Retina (tissue), 1 donor: ENCODE measurements around the gene ASS1.

Experiments
- DNase-seq: peaks from one replicate; pipeline ENCODE4 v3.0.0-alpha.2; 2016

The ASS1 gene

DNA sequence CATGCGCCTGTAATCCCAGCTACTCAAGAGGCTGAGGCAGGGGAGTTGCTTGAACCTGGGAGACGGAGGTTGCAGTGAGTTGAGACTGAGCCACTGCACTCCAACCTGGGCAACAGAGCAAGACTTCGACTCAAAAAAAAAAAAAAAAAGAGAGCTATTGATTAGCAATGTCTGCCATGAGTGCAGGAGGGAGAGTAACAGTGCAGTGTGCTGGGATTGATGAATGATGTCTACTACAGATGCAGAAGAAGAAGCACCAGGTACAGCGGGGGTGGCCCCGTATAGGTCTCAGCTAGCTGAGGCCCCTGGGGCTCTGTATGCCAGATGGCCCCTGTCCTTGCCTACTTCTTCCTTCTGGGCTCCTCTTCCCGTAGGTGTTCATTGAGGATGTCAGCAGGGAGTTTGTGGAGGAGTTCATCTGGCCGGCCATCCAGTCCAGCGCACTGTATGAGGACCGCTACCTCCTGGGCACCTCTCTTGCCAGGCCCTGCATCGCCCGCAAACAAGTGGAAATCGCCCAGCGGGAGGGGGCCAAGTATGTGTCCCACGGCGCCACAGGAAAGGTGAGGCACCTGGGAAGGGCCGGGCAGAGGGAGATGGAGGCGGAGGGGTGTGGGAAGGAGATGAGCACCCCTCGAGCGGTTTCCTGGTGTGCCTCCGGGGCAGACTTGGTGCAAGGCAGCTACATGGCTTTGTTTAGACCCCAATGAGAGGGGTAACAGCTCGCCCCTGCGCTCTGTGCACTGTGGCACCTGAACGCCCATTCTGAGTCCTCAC lies 13.5 kb downstream of the ASS1 start:
- DNase-seq, result no peak

DNA sequence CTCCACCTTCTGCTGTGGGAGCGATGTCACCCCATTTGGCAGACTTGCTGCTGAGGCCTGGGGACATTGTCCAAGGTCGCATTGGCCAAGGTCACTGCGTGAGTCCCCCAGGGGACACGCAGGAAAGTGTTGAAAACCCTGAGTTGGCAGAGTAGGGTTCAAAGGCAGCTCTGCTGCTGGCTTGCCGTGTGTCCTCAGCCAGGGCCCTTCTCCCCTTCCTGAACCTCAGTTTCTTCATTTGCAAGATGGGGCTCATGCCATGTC lies 14.0 kb downstream of the ASS1 start:
- DNase-seq, result no peak

GRCh38 chr9:130459151-130459550 lies 14.4 kb downstream of the ASS1 start:
- DNase-seq, result no peak

- DNase-seq, result no peak
Measured at GRCh38 chr9:130459941-130460669, 15.3 kb downstream of the ASS1 start.

DNA sequence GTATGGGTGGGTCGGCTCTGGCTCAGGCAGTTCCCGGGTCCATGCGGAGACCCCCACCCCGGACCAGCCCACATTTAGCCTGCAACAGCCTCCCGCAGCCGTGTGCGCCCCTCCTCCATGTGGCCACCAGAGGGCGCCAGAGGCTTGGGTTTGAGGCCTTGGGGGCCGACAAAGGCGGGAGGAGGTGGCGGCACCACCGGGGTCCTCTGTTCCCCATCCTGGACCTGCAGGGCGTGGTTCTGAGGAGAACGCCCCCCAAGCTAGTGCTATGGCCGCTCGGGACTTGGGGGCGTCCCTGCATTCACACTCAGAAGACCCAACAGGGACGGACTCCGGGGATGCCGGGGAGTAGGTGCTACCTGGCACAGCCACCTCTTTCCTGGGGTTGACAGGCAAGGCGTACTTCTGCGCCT lies 16.5 kb downstream of the ASS1 start:
- peak; percentile 85 for DNase-seq

- no peak for DNase-seq
Measured at GRCh38 chr9:130461731-130462130, 17.0 kb downstream of the ASS1 start.

DNA sequence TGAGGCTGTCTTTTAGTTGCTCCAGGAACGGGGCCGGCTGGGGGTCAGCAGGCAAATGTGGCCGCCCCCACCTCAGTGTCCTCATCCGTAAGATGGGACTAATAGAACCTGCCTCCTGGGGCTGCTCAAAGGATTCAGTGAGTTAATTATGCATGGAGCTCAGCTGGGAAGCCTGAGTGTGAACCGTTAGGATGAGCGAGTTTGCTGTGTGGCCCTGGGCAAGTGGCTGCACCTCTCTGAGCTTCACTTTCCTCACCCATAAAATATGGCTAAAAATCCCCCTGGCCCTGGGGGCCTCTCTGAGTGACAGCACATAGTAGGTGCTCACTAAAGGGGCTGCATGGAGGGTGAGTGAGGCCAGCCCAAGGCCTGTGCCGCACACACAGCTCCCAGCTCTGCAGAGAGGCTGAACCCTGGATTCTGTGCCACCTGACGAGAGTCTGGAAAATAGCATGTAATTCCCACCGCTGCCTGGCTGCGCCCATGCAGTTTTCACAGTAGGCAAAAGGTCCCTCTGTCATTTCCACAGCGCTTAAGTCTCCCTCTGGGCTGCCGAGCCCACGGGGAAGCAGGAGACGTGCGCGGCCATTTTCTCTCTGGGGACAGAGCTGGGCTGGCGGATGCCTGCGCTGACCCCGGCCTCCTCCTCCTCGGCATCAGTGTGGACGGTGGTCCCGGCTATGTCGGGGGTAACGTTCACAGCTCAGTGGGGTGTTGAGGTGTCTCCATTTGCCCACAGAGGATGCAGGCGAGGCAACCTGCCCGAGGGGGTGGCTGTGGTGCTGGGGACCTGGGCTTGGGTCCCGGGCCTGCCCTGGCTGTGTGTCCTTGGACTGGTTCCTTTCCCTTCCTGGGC lies 18.2 kb downstream of the ASS1 start:
- no peak for DNase-seq

DNA sequence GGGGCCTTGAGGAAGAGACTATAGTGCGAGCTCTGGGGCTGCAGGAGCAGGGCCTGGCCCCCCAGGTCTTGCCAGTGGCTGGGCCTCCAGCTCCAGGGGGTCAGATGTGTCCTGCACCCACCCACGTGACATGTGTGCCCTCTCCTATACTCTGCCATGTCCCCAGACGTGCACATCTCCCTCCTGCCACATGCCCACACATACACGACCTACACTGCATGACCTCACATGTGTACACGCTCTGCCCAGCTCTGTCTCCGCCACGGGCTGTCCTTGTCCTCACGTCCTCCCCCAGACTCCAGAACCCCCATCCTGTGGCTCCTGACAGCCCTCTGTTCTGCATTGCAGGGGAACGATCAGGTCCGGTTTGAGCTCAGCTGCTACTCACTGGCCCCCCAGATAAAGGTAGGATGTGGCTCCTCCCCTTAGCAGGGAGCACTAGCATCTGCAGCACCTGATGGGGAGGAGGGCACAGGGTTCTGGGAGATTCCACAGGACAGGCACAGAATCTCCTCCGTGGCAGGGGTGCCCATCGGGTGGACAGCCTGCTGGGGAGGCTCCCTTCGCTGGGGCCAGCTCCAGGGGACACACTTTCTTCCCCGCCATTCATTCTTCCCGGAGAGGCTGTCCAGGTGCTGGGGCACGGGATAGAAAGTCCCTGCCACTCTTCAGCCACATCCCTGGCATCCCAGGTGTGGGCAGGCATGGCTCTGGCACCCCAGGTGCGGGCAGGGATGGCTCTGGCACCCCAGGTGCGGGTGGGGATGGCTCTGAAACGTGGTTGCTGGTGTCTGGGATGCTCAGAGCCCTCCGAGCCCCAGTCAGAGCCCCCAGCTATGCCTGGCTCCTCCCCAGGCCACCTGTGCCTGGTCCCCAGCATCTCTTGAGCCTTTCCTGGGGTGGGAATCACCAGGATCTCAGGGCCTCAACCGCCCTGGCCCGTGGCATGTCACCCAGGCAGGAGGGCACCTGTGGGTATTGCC lies 19.3 kb downstream of the ASS1 start:
- DNase-seq, result no peak

- DNase-seq, result peak; percentile 56
Measured at GRCh38 chr9:130465383-130466096, 20.8 kb downstream of the ASS1 start.

DNA sequence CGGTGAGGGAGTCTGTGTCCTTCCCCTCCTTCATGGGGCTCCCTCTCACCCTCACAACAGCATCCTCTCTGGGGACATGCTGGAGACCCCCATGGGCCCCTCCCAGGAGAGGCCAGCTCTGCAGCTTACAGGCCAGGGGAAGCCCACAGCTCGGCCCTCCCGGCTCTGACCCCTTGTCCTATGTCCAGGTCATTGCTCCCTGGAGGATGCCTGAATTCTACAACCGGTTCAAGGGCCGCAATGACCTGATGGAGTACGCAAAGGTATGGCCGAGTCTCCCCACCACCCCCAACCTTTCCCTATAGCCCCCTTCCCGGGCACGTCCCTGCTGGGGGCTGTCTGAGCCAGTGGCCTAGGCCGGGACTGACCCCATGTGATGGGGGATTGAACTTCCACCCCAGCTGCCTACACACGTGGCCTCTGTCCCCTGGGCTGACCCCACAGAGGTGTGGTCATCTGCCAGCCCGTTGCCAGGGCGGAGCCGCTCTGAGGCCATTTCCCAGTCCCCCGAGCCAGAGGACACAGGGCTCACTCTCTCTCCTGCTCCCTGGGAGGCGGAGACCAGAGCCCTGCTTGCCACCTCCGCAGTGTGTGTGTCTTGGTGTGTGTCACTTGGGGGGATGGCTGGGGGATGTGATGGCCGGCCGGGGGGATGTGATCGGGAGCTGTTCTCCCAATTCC lies 21.9 kb downstream of the ASS1 start:
- DNase-seq, result no peak

GRCh38 chr9:130467316-130467715 lies 22.6 kb downstream of the ASS1 start:
- DNase-seq, result peak; percentile 75

- no peak for DNase-seq
Measured at GRCh38 chr9:130468566-130468965, 23.8 kb downstream of the ASS1 start.

DNA sequence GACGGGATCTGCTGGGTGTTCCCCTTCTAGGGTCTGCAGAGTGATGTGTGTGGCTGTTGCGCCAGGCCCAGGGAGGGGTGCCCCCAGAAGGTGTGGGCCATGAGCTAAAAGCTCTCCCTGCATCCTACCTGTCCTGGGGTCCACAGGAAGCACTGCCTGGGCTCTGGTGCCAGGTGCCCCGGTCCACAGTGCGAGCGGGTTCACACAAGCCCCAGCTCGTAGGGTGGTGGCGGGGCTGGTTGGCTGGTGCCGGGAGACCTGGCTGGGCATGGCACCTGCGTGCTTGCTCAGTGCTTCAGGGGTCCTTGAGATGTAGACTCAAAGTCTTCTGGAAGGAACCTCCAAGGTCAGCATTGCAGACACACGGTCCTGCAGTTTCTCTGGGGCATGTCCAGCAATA lies 25.5 kb downstream of the ASS1 start:
- DNase-seq, result no peak

- no peak for DNase-seq
Measured at GRCh38 chr9:130470950-130471349, 26.2 kb downstream of the ASS1 start.

DNA sequence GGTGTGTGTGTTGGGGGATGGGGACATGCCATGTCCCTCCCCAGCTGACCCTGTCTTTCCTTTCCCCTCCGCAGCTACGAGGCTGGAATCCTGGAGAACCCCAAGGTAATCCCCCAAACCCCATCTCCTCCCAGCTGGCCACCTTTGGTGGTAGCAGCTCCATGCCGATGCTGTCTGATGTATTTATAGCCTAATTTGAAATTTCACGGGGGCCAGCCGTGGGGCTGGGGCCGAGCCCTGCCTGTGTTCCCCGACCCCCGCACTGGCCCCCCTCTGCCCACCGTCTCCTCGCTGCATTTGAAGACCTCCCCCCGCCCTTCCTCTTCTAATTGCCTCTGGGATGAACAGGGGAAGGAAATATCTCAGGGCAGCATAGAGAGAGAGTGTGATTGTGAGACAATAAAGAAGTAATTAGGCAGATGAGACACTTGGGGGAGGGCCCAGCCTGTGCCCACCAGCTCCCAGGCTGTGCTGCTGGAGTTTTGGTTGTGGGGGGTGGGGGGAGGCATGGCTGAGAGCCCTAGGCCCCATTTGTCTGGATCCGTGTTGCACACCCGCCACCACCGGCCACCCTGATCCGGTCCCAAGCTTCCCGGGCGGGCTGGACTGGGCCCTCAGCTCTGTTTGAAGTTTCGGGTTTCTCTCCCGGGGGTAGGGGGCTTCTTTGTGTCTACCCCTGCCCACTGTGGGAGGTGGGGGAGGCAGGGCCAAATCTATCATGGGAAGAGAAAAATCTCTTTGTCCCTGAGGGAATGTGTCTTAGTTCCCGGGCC lies 26.8 kb downstream of the ASS1 start:
- peak; percentile 54 for DNase-seq

GRCh38 chr9:130472184-130472705 lies 27.5 kb downstream of the ASS1 start:
- DNase-seq, result no peak

- no peak for DNase-seq
Measured at GRCh38 chr9:130473009-130473408, 28.2 kb downstream of the ASS1 start.

DNA sequence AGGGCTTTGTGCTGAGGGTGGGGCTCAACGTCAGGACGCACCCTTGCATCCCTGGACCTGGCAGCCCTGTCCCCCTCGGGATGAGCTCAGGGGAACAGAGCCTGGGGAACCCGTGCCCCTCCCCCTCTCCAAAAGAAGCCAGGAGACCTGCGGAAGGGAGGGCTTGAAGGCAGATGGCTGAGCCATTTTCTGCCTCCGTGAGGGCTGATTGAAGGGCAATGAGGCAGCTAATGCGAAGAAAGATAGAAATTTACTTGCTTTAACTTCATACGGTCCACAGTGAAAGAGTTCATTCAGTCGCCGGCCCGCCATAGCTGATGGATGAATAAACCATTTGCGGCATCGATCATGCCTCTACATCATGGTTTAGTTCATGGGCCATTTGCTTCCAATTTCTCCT lies 28.8 kb downstream of the ASS1 start:
- DNase-seq, result peak; percentile 67

GRCh38 chr9:130474106-130474505 lies 29.3 kb downstream of the ASS1 start:
- DNase-seq, result no peak

DNA sequence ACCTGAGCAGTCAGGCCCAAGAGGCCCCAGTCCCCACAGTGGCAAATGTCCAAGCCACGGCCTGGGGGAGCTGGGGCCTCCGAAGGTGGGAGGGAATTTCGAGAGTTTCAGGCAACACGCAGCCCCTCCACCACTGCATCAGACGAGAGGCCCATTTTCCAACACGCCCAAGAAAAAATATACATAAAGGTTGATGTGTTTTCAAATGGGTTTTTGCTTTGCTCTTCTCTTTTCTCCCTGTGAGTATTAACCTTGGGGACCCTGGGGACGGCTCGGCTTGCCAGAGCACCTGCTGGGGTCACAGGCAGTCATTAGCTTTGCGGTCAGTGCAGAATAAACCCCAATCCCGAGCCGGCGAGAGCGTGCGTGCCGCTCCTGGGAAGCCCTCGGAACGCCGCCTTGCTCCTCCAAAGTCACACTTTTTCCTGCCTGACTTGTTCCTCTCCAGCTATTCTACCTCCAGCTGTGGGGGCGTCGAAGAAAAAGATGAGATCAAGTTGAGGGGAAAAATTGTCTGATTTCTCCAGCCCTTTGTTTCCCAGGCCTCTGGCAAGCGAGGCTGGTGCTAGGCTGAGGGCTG lies 31.5 kb downstream of the ASS1 start:
- DNase-seq, result no peak
